Posterior vena cava (tissue), 2 donors: ENCODE results near the gene GCNT1. TPM values are rescaled to one million over a fixed set of nuclear protein-coding genes. Genes with fewer than 3 reads are reported as not detected.

Experiments used
- DNase-seq: peaks from one replicate; pipeline ENCODE4 v3.0.0-alpha.2; 2020; ENCODE audit warnings: low spot score
- intact Hi-C, 2 donors: fragments of 100-400 bp; cut with DNase I; formaldehyde crosslinking; loops; one replicate each; pipeline versions ENCODE4 v1.14.1 to v1.14.2; 2022 to 2023
- total RNA-seq, 2 donors: library from RNA; stranded (reverse); fragmentation: NEBNext Ultra II Directional; extraction: Animal tissue kit (Norgen Biotek cat#: 25700); gene quantifications; one replicate each; pipeline ENCODE4 v1.2.1, GENCODE V29; 2021
- donor health status: DM: yes; HTN: yes; CAD: no.
- donor health status: DM: yes; HTN: yes; CAD: no.

The GCNT1 gene
- total RNA-seq, 2 donors from 2014 or later: 8.9 to 11.0 TPM

- intact Hi-C loops: no loop called here
- no peak for DNase-seq
Observed at GRCh38 chr9:76438841-76439588, 20.0 kb upstream of the GCNT1 start.

GRCh38 chr9:76441551-76442322, 17.2 kb upstream of the GCNT1 start:
- intact Hi-C loops: loop anchor here in 1 of 2 donors (10.0 kb wide), 1 partner anchor 263 kb away; no protein-coding TSS in a partner anchor
- DNase-seq: no peak

GRCh38 chr9:76443887-76444286, 15.1 kb upstream of the GCNT1 start:
- DNase-seq: no peak
- intact Hi-C loops: loop anchor here in 1 of 2 donors (10.0 kb wide), 1 partner anchor 261 kb away; no protein-coding TSS in a partner anchor

DNA sequence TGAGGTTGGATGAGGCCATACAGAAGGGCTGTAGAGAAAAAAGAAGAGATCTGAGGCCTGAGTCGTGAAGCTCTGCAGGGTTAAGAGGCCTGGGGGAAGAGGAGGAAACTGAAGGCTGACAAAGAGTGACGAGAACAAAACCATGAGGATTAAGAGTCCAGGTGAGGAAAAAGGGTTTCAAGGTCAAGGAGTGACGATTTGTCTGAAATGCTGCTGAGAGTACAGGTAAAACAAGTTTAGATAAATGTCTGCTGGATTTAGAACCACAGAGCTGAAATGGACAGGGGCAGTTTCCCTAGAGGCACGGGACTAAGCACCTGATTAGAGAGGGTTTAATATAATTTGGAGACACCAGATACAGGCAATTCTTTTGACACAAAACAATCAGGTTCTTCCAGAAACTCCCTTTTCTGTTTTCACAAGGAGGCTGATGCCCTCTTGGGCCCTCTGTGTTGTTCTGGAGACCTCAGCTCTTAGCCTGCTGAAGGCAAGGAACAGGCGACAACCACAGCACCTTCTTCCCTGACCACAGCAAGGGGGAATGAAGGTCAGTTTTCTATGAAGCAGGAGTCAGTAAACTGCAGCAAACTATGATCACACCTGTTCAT, 14.6 kb upstream of the GCNT1 start:
- intact Hi-C loops: loop anchor here in 1 of 2 donors (10.0 kb wide), 1 partner anchor 260 kb away; no protein-coding TSS in a partner anchor
- no peak for DNase-seq

DNA sequence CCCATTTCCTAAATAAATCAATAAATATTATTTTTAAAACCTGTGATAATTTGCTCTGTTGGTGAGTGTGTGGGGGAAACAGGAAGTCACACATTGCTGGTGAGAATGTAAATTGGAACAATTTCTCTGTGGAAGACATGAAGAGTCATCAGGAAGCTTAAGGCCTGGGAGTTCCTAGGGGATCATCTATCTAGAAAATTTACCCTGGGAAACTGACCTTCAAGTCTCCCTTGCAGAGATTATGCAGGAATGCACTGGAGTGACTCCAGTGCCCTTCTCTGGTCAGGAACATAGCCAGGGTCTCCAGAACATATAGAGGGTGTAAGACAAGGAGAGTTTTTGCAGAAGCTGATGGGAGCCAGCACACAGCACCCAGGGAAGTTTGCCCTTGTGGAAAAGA, 13.0 kb upstream of the GCNT1 start:
- no peak for DNase-seq
- intact Hi-C loops: loop anchor here in 1 of 2 donors (10.0 kb wide), 1 partner anchor 259 kb away; no protein-coding TSS in a partner anchor

DNA sequence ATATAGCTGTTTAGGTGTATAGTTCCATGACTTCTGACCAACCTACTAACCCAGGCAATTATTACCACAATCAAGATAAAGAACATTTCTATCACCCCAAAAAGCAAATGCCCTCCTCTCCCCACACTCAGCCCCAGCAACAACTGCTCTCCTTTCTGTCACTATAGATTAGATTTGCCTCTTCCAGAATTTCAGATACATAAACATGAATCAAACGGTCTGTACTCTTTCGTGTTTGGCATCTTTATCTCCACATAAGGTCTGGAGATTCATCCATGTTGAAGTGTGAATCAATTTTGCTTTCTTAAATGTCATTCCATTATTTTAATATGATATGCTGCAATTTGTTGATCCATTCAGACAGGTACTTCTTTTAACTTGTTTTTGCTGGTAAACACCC, 10.5 kb upstream of the GCNT1 start:
- no peak for DNase-seq

GRCh38 chr9:76451234-76451633, 7.7 kb upstream of the GCNT1 start:
- DNase-seq: no peak
- intact Hi-C loops: loop anchor here in 1 of 2 donors (10.0 kb wide), 1 partner anchor 254 kb away; no protein-coding TSS in a partner anchor

More for the DNA sequence above, 10.5 kb upstream of the GCNT1 start:
- intact Hi-C loops: loop anchor here in 1 of 2 donors (10.0 kb wide), 1 partner anchor 256 kb away; no protein-coding TSS in a partner anchor

GRCh38 chr9:76452839-76453238, 6.1 kb upstream of the GCNT1 start:
- DNase-seq: no peak
- intact Hi-C loops: loop anchor here in 1 of 2 donors (10.0 kb wide), 1 partner anchor 252 kb away; no protein-coding TSS in a partner anchor

- DNase-seq: no peak
- intact Hi-C loops: loop anchor here in 1 of 2 donors (10.0 kb wide), 1 partner anchor 251 kb away; no protein-coding TSS in a partner anchor
Observed at GRCh38 chr9:76453785-76454184, 5.2 kb upstream of the GCNT1 start.

DNA sequence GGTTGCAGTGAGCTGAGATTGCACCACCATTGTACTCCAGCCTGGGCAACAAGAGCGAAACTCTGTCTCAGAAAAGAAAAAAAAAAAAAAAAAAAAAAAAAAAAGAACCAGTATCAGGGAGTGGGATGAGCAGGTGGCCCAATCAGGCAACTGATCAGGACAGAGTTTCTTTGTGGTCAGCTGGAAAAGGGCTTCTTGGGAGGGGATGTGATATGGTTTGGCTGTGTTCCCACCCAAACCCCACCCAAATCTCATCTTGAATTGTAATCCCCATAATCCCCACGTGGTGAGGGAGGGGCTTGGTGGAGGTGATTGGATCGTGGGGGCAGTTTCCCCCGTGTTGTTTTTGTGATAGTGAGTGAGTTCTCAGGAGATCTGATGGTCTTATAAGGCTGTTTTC, 4.7 kb upstream of the GCNT1 start:
- intact Hi-C loops: loop anchor here in 1 of 2 donors (10.0 kb wide), 1 partner anchor 250 kb away; no protein-coding TSS in a partner anchor
- no peak for DNase-seq

DNA sequence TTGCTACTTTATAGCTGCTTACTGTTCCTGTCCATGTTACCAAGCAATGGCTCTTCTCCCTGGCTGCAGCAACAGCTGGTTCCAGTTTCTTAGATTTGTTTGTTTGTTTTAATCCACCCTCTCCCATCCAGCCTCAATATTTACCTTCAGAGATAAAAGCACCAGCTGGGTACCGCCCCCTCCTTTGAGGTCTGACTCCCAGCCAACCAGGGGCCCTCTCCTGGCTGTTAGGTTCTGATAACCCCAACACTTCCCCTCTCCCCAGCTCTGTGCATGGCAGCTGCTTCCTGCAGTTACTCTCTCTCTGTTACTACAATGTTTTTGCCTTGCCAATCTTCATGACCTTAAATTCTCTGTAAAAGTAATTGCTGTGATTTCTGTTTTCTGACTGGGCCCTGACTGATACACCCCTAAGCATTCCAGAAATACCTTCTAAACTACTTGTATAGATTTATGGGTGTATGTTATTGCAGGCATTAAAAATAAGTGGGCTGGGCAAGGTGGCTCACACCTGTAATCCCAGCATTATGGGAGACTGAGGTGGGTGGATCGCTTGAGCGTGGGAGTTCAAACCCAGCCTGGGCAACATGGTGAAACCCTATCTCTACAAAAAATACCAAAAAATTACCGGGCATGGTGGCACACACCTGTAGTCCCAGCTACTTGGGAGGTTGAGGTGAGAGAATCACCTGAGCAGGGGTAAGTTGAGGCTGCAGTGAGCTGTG, 2.6 kb upstream of the GCNT1 start:
- DNase-seq: no peak
- intact Hi-C loops: loop anchor here in 1 of 2 donors (10.0 kb wide), 1 partner anchor 248 kb away; no protein-coding TSS in a partner anchor

DNA sequence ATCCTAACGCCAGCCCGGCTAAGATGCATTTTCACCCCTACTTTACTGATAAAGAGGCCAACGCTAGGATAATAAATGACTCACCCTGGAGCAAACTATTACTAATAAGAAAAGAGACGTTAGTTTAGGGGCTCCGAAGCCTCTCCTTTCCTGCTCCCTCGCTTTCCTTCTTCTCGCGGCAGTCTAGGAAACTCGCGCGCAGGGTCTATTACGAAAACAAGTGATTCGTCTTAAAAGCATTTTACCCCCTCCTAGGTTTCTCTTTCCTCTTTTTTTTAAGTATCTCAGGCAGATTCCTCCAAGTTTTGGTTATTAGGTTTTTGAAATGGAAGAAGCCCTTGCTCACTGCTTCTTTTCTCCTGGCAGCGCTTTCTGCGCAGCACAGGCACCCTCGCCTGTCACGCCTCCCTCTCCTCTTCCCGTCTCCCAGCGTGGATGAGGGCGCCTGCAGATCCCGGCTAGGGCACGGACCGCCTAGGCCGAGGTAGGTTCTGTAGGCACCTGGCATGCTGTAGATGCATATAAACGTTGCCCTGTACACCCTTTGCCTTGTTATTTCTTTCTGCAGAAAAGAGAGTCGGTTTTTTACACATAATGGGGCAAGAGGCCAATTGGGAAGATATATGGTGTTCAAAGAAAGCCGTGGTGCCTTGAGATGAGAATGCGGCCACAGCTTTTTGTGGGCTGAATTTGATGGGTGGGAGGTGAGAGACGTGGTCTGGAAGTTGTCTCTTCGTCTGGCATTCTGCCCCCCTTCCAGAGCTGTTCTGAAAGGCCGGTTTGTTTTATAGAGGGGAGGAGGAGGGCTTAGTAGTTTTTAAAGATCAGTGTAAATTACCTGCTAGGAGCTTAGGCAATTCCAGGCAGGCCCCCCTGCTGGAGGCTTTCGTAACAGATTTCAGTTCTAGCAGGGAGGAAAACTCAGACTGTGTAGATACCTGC, 983 bp downstream of the GCNT1 start:
- no peak for DNase-seq
- intact Hi-C loops: loop anchor here in 1 of 2 donors (10.0 kb wide), 1 partner anchor 245 kb away; no protein-coding TSS in a partner anchor

DNA sequence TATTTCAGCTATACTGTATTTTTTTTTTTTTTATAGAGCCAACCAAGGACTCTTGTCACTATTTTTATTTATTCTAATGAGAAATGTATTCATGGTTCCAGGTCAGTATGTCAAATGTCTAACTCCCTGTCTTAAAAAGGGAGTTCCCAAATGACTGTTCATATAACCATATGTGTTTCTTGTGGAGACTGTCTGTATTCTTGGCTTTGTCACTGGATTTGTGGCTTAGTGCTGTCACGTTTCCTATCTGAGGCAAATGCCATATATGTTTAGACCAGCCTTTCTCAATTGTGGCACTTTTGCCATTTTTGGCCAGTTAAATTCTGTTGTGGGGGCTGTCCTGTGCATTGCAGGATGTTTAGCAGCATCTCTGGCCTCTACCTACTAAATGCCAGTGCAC, 3.1 kb downstream of the GCNT1 start:
- no peak for DNase-seq
- intact Hi-C loops: no loop called here

GRCh38 chr9:76463211-76463610, 4.2 kb downstream of the GCNT1 start:
- intact Hi-C loops: no loop called here

DNA sequence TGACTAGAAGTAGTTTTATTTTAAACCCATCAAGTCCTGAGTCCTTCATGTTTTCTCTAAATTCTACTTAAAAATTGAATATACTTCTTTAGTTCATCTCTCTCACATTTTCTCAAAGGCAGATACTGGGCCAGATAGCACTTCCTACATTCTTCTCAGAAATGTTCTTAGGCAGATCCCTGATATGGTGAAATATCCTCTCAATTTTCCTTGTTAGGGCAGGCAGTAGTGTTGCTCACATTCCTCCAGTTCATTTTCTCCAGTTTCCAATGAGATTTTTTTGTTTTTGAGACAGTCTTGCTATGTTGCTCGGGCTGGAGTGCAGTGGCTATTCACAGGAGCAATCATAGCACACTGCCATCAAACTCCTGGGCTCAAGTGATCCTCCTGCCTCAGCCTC, 5.7 kb downstream of the GCNT1 start:
- DNase-seq: no peak
- intact Hi-C loops: no loop called here

More at GRCh38 chr9:76463211-76463610, 4.2 kb downstream of the GCNT1 start:
- DNase-seq: no peak

DNA sequence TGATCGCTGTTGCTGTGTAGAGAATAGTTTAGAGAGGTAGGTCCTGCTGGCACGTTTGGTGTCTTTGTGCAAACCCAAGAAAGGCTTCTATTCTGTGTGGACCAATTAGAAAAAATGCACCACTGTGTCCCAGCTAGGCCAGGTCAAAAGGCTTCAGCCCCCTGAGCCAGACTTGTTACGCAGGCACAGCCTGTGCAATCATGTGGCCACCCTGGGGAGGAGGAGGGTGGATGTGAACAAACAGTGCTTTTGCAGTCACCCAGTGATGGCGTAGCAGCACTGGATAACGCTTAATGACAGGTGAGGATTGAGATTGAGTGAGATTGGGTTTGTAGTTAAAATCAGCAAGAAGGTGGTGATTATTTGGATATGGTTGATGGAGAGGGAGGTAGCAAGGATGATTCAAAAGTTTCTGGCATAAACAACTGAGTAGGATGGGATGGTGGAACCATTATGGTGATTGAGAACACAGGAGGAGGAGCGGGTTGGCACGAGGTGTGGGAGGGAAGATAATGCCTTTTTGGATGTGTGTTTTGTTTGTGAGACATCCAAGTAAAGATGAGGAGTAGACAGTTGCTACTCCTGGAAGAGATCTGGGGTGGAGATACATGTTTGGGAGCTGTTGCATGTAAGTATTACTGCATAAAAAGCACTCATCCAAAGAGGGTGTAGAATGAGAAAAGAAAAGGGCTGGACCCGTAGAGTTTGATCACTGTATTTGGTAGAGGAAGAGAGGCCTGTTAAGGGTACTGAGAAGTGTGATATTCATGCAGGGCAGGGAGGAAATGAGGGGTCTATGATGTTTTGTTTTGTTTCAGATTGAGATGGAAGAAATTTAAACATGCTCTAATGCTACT, 6.7 kb downstream of the GCNT1 start:
- no peak for DNase-seq
- intact Hi-C loops: no loop called here

DNA sequence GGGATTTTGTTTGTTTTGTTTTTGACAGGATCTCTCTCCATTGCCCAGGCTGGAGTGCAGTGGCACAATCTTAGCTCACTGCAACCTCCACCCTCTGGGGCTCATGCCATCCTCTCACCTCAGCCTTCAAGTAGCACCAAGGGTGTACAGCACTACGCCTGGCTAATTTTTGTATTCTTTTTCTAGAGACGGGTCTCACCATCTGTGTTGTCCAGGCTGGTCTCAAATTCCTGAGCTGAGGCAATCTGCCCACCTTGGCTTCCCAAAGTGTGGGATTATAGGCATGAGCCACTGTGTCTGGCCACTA, 7.3 kb downstream of the GCNT1 start:
- DNase-seq: no peak
- intact Hi-C loops: no loop called here
